GM10248 (cell line): ENCODE data around the gene PSTPIP1.

Source experiments
- CTCF ChIA-PET: fragments of 300-600 bp; sonication (Branson Sonifier 250); formaldehyde crosslinking; extraction: SDS; loops from one replicate; lab custom pipeline; 2021; ENCODE audit warnings: antibody characterized with exemption; lab: Yijun Ruan, JAX
- POLR2A ChIA-PET: fragments of 350-650 bp; sonication (Branson Sonifier 250); formaldehyde crosslinking; extraction: SDS; loops from one replicate; lab custom pipeline; 2020; ENCODE audit warnings: antibody characterized with exemption; lab: Yijun Ruan, JAX
- DNase-seq: peaks from one replicate; pipeline ENCODE4 v3.0.0; 2012; ENCODE audit errors: extremely low spot score
- TF ChIP-seq, protein P1 (sequence below): IDR thresholded peaks from 2 replicates; pipeline ENCODE4 v1.5.1; 2012; ENCODE audit warnings: mild to moderate bottlenecking, low read depth; ENCODE audit errors: extremely low read depth, missing control alignments, control extremely low read depth

Gene PSTPIP1

GRCh38 chr15:77027697-77028450 lies 32.9 kb downstream of the PSTPIP1 start:
- TF ChIP-seq, protein P1, sequence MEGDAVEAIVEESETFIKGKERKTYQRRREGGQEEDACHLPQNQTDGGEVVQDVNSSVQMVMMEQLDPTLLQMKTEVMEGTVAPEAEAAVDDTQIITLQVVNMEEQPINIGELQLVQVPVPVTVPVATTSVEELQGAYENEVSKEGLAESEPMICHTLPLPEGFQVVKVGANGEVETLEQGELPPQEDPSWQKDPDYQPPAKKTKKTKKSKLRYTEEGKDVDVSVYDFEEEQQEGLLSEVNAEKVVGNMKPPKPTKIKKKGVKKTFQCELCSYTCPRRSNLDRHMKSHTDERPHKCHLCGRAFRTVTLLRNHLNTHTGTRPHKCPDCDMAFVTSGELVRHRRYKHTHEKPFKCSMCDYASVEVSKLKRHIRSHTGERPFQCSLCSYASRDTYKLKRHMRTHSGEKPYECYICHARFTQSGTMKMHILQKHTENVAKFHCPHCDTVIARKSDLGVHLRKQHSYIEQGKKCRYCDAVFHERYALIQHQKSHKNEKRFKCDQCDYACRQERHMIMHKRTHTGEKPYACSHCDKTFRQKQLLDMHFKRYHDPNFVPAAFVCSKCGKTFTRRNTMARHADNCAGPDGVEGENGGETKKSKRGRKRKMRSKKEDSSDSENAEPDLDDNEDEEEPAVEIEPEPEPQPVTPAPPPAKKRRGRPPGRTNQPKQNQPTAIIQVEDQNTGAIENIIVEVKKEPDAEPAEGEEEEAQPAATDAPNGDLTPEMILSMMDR = no peak
- DNase-seq = no peak
- ChIA-PET POLR2A (no interaction called here), CTCF (interaction anchor here (1.4 kb wide), 1 partner anchor 12 kb away, joined by 3 read pairs; no protein-coding TSS in a partner anchor)

- POLR2A ChIA-PET = no interaction called here
- no peak for DNase-seq
- CTCF ChIA-PET = interaction anchor here (0.9 to 9.4 kb wide), 2 partner anchors 14 to 53 kb away, joined by 3 to 88 read pairs; no protein-coding TSS in a partner anchor
- TF ChIP-seq, protein P1 = no peak
These were observed 33.7 kb downstream of the PSTPIP1 start for GRCh38 chr15:77028451-77029165.

DNA sequence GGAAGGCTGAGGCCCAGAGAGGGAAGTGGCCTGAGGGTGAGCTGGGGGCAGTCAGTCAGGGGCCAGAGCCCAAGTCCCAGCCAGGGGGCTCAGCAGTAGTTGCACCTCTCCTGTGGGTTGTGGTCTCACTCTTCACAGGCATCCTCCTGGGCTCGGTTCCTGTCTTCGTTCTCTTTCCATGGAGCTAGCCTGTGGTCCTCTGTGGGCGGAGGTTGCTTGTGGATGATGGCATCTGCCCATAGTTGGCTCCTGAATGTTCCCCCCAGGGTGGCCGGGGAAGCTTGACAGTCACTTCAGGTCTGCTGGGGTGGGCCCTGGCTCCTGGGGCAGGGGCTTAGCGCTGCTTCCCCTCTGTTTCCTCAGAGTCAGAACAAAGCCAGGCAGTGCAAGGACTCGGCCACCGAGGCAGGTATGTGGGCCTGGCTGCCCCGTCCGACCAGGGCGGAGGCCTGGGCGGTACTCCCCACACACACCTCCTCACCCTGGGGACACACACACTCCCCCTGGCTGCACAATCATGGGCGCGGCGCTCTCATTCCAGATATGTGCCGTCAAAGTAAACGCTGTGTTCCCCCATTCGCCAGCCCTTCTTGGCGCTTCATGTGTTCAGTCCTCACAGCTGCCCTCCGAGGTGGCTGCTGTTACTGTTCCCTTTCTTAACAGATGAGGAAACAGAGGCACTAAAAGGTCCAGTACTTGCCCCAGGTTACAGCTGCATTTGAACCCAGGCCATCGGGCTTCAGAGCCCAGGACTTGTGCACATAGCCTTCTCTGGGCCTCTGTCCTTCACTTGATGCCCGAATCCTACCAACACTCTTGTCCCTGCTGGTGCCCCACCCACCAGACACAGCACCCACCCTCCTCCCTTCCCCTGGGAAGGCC lies 34.5 kb downstream of the PSTPIP1 start:
- POLR2A ChIA-PET = no interaction called here
- TF ChIP-seq, protein P1 = no peak
- DNase-seq = no peak
- CTCF ChIA-PET = interaction anchor here (0.9 to 9.4 kb wide), 6 partner anchors 14 to 514 kb away, joined by 3 to 88 read pairs (median 4); no protein-coding TSS in a partner anchor

GRCh38 chr15:77030048-77030927 lies 35.4 kb downstream of the PSTPIP1 start:
- DNase-seq = no peak
- TF ChIP-seq, protein P1 = no peak
- ChIA-PET POLR2A (no interaction called here), CTCF (interaction anchor here (0.9 to 9.4 kb wide), 9 partner anchors 13 to 513 kb away, joined by 4 to 88 read pairs (median 9); no protein-coding TSS in a partner anchor)

DNA sequence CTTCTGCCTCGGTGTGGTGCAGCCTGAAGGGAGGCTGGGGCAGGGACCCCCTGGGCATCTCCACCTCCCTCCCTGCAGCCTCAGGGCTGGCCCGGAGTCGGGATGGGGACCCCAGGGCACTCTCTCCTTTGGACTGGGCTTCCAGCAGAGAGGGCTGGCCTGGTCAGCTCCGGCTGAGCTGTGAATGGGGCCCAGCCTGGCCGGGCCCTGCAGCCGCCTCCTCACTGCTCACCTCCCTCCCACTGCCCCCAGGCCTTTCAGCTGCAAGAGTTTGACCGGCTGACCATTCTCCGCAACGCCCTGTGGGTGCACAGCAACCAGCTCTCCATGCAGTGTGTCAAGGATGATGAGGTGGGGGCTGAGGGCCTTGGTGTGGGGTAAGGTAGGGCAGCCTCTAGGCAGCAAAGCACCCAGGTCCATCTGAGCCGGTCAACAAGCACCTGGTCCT lies 36.0 kb downstream of the PSTPIP1 start:
- no peak for DNase-seq
- TF ChIP-seq, protein P1 = no peak
- ChIA-PET CTCF (interaction anchor here (0.9 to 9.4 kb wide), 17 partner anchors 7 to 882 kb away, joined by 3 to 88 read pairs (median 4); no protein-coding TSS in a partner anchor), POLR2A (interaction anchor here (0.5 kb wide), 1 partner anchor 47 kb away, joined by 3 read pairs; no protein-coding TSS in a partner anchor)
